KMS-11 (cell line): ENCODE results near the gene BCAN.
"Not testable (repeated sequence)": the region's sequence is repeated elsewhere in the genome, so short reads cannot be mapped to it uniquely, and the experiment has no call there.

Source experiments
- H2AFZ ChIP-seq: fragments of 200-600 bp; sonication (generic); 2 replicates; pipeline ENCODE4 v1.6.1; 2016; ENCODE audit warnings: antibody characterized with exemption, mixed run types, low read depth
- H3K27ac ChIP-seq: fragments of 200-600 bp; sonication (generic); 2 replicates; pipeline ENCODE4 v1.6.1; 2016; ENCODE audit warnings: mild to moderate bottlenecking, mixed run types
- H3K27me3 ChIP-seq: fragments of 200-600 bp; sonication (generic); 2 replicates; pipeline ENCODE4 v1.6.1; 2017; ENCODE audit warnings: mild to moderate bottlenecking, low read depth, mixed run types, moderate library complexity; ENCODE audit not compliant: insufficient read depth
- H3K36me3 ChIP-seq: fragments of 200-600 bp; sonication (generic); 2 replicates; pipeline ENCODE4 v1.6.1; 2017; ENCODE audit warnings: mild to moderate bottlenecking, mixed run types; ENCODE audit not compliant: insufficient read depth
- H3K4me1 ChIP-seq: fragments of 200-600 bp; sonication (generic); 2 replicates; pipeline ENCODE4 v1.6.1; 2016; ENCODE audit warnings: mild to moderate bottlenecking, low read depth, mixed run types; ENCODE audit not compliant: poor library complexity, severe bottlenecking
- H3K4me2 ChIP-seq: fragments of 200-600 bp; sonication (generic); 2 replicates; pipeline ENCODE4 v1.7.0; 2016; ENCODE audit warnings: mild to moderate bottlenecking, mixed run types
- H3K4me3 ChIP-seq: fragments of 200-600 bp; sonication (generic); IDR thresholded peaks from 2 replicates; pipeline ENCODE4 v1.6.1; 2017; ENCODE audit warnings: low read depth, low read length, mixed read lengths; ENCODE audit not compliant: insufficient read depth
- H3K79me2 ChIP-seq: fragments of 200-600 bp; sonication (generic); 2 replicates; pipeline ENCODE4 v1.6.1; 2016; ENCODE audit warnings: low read depth, mixed run types; ENCODE audit not compliant: insufficient read depth
- H3K9ac ChIP-seq: fragments of 200-600 bp; sonication (generic); 2 replicates; pipeline ENCODE4 v1.6.1; 2016; ENCODE audit warnings: mild to moderate bottlenecking, mixed run types
- H4K20me1 ChIP-seq: fragments of 200-600 bp; sonication (generic); 2 replicates; pipeline ENCODE4 v1.6.1; 2016; ENCODE audit warnings: mild to moderate bottlenecking, mixed run types; ENCODE audit not compliant: insufficient read depth
- TF ChIP-seq, protein P1 (sequence below): fragments of 200-600 bp; sonication (generic); conservative IDR thresholded peaks from 2 replicates; pipeline ENCODE4 v1.6.1; 2017; ENCODE audit warnings: low read depth, mild to moderate bottlenecking, antibody characterized with exemption, low read length, moderate library complexity, mixed read lengths

BCAN gene

DNA sequence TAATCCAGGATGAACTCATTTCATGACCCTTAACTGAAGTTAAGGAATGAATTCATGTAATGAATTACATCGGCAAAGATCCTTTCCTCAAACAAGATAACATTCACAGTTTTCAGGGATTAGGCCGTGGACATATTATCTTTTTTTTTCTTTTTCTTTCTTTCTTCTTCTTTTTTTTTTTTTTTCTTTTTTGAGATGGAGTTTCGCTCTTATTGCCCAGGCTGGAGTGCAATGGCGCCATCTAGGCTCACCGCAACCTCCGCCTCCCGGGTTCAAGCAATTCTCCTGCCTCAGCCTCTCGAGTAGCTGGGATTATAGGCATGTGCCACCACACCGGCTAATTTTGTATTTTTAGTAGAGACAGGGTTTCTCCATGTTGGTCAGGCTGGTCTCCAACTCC lies 10.8 kb upstream of the BCAN start:
- not testable (repeated sequence) for H3K79me2 ChIP-seq, H4K20me1 ChIP-seq, H3K4me1 ChIP-seq, H3K4me2 ChIP-seq, H3K27ac ChIP-seq, H3K9ac ChIP-seq, H3K4me3 ChIP-seq, H2AFZ ChIP-seq, H3K36me3 ChIP-seq
- H3K27me3 ChIP-seq = peaks cover 98% of the 10 kb centered on the region
- TF ChIP-seq, protein P1, sequence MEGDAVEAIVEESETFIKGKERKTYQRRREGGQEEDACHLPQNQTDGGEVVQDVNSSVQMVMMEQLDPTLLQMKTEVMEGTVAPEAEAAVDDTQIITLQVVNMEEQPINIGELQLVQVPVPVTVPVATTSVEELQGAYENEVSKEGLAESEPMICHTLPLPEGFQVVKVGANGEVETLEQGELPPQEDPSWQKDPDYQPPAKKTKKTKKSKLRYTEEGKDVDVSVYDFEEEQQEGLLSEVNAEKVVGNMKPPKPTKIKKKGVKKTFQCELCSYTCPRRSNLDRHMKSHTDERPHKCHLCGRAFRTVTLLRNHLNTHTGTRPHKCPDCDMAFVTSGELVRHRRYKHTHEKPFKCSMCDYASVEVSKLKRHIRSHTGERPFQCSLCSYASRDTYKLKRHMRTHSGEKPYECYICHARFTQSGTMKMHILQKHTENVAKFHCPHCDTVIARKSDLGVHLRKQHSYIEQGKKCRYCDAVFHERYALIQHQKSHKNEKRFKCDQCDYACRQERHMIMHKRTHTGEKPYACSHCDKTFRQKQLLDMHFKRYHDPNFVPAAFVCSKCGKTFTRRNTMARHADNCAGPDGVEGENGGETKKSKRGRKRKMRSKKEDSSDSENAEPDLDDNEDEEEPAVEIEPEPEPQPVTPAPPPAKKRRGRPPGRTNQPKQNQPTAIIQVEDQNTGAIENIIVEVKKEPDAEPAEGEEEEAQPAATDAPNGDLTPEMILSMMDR = peak; percentile 32; the same call in 1 of the 2 replicates

DNA sequence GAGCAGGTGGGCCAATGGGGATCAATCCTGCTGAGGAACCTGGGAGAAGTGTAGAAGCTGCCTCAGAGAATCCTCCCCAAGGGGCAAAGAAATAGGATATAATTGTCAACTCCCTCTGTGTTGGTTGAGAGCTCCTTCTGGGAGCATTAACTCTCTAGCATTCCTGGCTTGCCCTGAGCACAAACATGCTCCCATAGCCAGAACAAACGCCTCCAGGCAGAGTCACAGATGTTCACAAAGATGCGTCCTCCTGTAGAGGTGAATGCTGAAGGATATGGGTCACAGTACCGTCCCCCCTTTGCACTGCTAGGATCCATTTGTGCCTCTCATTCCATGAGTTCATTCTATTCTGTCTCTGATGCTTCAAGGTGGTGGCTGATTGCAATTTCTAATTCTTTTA lies 9.6 kb upstream of the BCAN start:
- Histone ChIP-seq H3K4me1 (no peaks in the 10 kb centered on the region), H3K36me3 (no peaks in the 10 kb centered on the region), H3K27me3 (peaks cover 97% of the 10 kb centered on the region)

DNA sequence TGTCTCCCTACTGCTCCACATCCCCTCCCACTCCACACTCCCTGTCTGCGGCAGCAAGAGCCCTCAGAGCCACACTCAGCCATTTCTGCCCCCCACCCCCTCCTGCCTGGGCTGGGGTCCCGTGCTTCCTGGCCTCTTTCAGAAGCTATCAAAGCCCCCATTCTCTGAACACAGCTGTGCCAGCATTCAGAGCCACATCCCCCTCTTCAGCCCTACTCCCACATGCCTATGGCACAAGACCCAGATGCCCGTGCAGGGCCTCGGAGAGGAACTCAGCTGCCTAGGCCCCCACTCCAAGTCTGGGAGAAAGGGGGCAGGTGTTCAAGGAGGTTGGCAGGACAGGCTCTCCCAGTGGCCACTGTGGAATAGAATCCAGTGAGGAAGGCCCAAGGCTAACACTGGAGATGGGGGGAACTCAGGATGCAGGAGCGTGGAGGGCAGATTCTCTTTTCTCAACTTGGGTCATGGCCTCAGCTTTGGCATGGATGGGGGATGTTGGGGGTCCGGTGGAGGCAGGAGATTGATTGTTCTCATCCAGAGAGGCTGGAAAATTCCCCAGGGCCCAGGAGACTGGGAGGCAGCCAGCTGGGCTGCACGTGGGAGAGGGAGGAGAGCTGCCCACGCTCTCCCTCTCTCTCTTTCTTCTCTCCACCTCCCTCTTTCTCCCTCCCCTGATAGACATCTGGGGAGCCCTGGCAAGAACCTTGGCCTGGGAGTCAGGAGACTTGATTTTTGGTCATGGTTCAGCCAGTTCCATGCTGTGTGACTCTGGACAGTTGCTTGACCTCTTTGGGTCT lies 3.5 kb upstream of the BCAN start:
- no peaks in the 10 kb centered on the region for H3K79me2 ChIP-seq
- H3K9ac ChIP-seq = no peak overlapping the region
- no peaks in the 10 kb centered on the region for H3K36me3 ChIP-seq
- no peak overlapping the region for H3K4me3 ChIP-seq
- H3K4me2 ChIP-seq = no peak overlapping the region
- H3K27ac ChIP-seq = no peak overlapping the region
- H3K27me3 ChIP-seq = peaks cover 97% of the 10 kb centered on the region
- no peak overlapping the region for H2AFZ ChIP-seq
- H4K20me1 ChIP-seq = no peaks in the 10 kb centered on the region
- TF ChIP-seq, protein P1 = no peak
- H3K4me1 ChIP-seq = peaks cover 15% of the 10 kb centered on the region

More for the DNA sequence above, 9.6 kb upstream of the BCAN start:
- Histone ChIP-seq H4K20me1 (no peaks in the 10 kb centered on the region), H3K4me2 (no peak overlapping the region), H2AFZ (no peak overlapping the region), H3K4me3 (no peak overlapping the region), H3K27ac (no peak overlapping the region), H3K79me2 (no peaks in the 10 kb centered on the region), H3K9ac (no peak overlapping the region)
- TF ChIP-seq, protein P1 = no peak

DNA sequence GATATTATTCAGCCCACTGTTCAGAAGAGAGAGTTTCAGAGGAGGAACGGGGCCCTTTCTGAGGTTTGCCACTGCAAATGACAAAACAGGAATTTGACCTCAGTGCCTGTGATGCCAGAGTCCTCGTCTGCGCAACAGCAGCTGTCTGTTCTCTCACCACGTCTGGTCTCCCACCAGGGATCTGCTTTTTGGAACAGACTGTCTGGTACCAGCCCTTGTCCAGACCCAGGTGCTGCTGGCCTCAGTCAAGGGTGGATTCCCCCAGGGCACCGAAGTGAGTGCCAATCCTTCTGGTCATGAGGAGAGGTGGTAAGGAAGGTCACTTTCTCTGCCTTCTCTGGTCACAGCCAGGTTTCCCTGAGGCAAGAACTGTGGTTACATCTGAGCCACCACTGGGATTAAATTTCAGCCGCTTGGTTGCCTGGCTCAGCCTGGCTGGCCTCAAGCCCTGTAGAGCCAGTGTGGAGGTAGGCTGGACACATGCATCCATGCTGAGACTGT lies 2.3 kb upstream of the BCAN start:
- TF ChIP-seq, protein P1 = no peak
- Histone ChIP-seq H3K27me3 (peaks cover 97% of the 10 kb centered on the region), H3K79me2 (no peaks in the 10 kb centered on the region), H3K27ac (no peak overlapping the region), H3K4me2 (no peak overlapping the region), H3K4me1 (peaks cover 15% of the 10 kb centered on the region), H2AFZ (no peak overlapping the region), H3K4me3 (peak overlapping the region; percentile 4), H3K36me3 (no peaks in the 10 kb centered on the region), H3K9ac (no peak overlapping the region), H4K20me1 (no peaks in the 10 kb centered on the region)
